ENCODE measurements around the gene IKZF4.

IKZF4 gene

GRCh38 chr12:56082967-56083366 lies 62.1 kb downstream of the IKZF4 start:
- no peak for DNase-seq (ENCODE audit: low read depth)

DNA sequence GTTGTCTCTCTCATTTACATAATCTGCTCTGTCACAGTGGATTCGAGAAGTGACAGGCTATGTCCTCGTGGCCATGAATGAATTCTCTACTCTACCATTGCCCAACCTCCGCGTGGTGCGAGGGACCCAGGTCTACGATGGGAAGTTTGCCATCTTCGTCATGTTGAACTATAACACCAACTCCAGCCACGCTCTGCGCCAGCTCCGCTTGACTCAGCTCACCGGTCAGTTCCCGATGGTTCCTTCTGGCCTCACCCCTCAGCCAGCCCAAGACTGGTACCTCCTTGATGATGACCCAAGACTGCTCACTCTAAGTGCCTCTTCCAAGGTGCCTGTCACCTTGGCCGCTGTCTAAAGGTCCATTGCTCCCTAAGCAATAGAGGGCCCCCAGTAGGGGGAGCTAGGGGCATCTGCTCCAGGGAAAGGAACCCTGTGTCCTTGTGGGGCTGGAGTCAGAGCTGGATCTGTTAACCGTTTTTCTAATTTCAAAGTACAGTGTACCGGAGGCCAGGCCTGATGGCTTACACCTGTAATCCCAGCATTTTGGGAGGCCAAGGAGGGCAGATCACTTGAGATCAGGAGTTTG lies 64.2 kb downstream of the IKZF4 start:
- no peak for DNase-seq (ENCODE audit: low read depth)

DNA sequence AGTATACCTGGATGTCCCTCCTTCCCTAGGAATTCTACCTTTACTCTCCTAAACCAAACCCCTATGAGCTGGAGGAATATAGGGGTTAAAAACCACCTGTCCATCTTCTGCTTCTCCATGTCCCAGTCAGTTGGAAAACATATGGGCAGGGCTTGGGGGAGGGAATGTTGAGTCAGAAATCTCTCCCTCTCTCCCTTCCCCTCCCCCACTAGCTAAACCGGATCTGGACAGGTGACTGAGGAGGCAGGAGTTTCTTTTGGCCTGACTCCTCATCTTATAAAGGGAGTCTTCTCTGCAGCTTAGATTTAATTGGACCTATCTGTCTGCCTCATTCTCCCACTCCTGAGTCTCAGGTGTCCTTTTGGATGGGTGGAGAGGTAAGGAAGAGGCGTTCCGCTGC lies 65.3 kb downstream of the IKZF4 start:
- DNase-seq (ENCODE audit: low read depth) = no peak

GRCh38 chr12:56086608-56087007 lies 65.8 kb downstream of the IKZF4 start:
- DNase-seq (ENCODE audit: low read depth) = no peak

DNA sequence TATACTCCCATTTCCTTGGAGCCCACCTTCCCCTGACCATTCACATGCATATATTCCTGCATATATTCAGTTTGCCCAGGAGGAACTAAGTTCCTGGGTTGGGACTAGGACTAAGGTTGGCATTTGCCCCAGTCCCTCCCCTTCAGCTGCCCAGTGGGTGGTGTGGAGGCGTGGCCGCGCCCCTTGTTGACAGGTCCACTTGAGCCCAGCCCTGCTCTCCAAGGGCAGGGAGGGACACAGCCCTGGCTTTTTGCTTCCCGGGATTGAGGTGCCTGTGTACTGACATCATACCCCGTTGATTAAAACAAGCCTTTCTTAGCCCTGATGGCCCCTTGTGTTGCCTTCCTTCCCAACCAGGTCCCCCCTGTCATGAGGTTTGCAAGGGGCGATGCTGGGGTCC lies 66.4 kb downstream of the IKZF4 start:
- DNase-seq (ENCODE audit: low read depth) = no peak

All from stromal cell of bone marrow (primary cell).